WI38 (cell line): ENCODE data around the gene MBD3L3.
"Not testable (repeated sequence)": the region's sequence is repeated elsewhere in the genome, so short reads cannot be mapped to it uniquely, and the experiment has no call there.

ENCODE experiments used
- H3K4me3 ChIP-seq: 2 replicates; pipeline ENCODE4 v1.5.1; 2011; ENCODE audit warnings: low read depth, mild to moderate bottlenecking, control low read depth, low read length
- TF ChIP-seq, protein P1 (sequence below): IDR thresholded peaks from 2 replicates; pipeline ENCODE4 v1.5.1; 2012; ENCODE audit warnings: low read depth, mild to moderate bottlenecking, control low read depth, low read length

MBD3L3 gene

DNA sequence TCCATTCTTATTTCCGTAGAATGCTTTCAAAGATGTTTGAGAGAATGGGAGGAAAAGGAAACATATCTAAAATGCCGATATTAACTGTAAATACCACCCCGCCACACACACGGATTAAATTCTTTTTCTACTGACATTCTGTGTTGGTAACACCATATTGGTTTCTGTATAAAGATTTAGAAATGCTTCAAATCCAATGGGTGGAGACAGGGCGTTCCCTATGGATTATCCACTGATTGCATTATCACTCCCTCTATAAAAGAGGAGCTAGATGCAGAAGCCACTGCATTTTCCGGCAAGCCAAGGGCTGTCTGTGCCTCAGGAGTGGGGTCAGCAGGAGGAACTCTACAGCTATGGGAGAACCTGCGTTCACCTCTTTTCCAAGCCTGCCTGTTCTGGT lies 9.5 kb downstream of the MBD3L3 start, which contains the start of gene MBD3L2:
TSS of gene MBD3L2 (plus strand) at position 301 of the 400 bp plus-strand sequence. CDS start at position 354, 53 bp downstream.
- H3K4me3 ChIP-seq, result not testable (repeated sequence)

DNA sequence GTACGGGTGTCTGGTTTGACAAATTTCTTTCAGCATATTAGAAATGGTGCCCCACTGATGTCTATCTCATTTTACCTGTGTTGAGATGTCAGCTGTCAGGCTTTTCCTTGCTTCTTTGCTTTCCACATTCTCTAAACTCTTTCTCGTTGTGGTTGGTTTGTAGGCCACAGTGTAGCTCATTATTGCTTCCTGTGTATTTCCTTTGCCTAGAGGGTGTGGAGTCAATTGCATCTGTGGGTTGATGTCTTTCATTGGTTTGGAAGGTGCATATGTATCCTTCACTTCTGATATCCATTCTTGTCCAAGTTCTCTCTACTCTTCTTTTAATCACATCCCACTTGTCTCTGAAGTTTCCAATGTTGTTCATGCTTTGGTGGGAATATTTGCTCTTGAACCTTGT lies 16.9 kb downstream of the MBD3L3 start:
- H3K4me3 ChIP-seq, result not testable (repeated sequence)

DNA sequence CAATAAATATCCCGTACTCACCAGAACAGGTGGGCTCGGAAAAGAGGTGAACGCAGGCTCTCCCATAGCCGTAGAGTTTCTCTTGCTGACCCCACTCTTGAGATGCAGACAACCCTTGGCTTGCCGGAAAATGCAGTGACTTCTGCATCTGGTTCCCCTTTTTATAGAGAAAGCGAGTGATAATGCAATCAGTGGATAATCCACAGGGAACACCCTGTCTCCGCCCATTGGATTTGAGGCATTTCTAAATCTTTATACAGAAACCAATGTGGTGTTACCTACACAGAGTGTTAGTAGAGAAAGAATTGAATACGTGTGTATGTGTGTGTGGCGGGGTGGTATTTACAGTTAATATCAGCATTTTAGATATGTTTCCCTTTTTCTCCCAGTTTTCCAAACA lies 18.4 kb downstream of the MBD3L3 start, which contains the start of gene MBD3L4:
TSS of gene MBD3L4 (minus strand) at position 101 of the 400 bp plus-strand sequence. CDS start at position 66, 35 bp downstream.
- H3K4me3 ChIP-seq, result not testable (repeated sequence)

DNA sequence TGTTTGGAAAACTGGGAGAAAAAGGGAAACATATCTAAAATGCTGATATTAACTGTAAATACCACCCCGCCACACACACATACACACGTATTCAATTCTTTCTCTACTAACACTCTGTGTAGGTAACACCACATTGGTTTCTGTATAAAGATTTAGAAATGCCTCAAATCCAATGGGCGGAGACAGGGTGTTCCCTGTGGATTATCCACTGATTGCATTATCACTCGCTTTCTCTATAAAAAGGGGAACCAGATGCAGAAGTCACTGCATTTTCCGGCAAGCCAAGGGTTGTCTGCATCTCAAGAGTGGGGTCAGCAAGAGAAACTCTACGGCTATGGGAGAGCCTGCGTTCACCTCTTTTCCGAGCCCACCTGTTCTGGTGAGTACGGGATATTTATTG lies 28.2 kb downstream of the MBD3L3 start, which contains the start of gene MBD3L5:
TSS of gene MBD3L5 (plus strand) at position 301 of the 400 bp plus-strand sequence. CDS start at position 335, 34 bp downstream.
- not testable (repeated sequence) for H3K4me3 ChIP-seq

DNA sequence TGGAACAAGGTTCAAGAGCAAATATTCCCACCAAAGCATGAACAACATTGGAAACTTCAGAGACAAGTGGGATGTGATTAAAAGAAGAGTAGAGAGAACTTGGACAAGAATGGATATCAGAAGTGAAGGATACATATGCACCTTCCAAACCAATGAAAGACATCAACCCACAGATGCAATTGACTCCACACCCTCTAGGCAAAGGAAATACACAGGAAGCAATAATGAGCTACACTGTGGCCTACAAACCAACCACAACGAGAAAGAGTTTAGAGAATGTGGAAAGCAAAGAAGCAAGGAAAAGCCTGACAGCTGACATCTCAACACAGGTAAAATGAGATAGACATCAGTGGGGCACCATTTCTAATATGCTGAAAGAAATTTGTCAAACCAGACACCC lies 29.7 kb downstream of the MBD3L3 start:
- not testable (repeated sequence) for H3K4me3 ChIP-seq

DNA sequence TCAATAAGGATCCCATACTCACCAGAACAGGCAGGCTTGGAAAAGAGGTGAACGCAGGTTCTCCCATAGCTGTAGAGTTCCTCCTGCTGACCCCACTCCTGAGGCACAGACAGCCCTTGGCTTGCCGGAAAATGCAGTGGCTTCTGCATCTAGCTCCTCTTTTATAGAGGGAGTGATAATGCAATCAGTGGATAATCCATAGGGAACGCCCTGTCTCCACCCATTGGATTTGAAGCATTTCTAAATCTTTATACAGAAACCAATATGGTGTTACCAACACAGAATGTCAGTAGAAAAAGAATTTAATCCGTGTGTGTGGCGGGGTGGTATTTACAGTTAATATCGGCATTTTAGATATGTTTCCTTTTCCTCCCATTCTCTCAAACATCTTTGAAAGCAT lies 37.1 kb downstream of the MBD3L3 start, which contains the start of gene MBD3L2B:
TSS of gene MBD3L2B (minus strand) at position 101 of the 400 bp plus-strand sequence. CDS start at position 67, 34 bp downstream.
- not testable (repeated sequence) for H3K4me3 ChIP-seq

DNA sequence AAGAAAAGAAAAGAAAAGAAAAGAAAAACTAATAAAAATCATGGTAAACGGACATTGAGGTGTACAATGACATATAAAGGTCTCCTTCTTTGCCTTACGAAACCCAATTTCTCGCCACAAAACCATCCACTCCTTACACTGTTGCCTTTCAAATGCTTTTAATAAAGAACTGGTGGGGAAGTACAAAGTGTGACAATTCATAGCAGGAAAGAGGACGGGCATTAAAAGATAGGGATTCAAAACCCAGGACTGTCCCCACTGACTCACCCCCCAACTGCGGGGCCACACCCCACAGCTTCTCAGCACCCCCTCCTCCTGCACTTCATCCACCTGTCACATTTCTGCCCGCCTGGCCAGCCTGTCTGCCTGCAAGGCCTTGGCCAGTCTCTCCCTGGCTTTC lies 39.6 kb downstream of the MBD3L3 start:
- H3K4me3 ChIP-seq, result no peak overlapping the region
- TF ChIP-seq, protein P1, sequence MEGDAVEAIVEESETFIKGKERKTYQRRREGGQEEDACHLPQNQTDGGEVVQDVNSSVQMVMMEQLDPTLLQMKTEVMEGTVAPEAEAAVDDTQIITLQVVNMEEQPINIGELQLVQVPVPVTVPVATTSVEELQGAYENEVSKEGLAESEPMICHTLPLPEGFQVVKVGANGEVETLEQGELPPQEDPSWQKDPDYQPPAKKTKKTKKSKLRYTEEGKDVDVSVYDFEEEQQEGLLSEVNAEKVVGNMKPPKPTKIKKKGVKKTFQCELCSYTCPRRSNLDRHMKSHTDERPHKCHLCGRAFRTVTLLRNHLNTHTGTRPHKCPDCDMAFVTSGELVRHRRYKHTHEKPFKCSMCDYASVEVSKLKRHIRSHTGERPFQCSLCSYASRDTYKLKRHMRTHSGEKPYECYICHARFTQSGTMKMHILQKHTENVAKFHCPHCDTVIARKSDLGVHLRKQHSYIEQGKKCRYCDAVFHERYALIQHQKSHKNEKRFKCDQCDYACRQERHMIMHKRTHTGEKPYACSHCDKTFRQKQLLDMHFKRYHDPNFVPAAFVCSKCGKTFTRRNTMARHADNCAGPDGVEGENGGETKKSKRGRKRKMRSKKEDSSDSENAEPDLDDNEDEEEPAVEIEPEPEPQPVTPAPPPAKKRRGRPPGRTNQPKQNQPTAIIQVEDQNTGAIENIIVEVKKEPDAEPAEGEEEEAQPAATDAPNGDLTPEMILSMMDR, result no peak

DNA sequence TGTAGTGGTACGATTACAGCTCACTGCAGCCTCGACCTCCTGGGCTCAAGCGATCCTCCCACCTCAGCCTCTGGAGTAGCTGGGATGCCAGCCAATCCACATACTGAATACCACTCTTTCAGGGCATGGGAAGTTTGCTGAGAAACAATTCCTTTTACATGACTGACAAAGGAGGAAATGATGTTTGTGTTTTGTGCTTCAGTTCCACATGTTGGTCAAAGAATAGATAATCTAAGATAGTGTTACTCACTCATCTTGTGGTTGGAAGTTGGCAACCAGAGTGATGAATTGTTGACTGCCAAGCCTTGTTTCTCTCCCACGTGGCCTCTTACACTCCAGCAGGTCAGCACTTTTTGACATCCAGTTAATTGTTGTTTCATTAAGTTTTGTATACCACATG lies 44.8 kb downstream of the MBD3L3 start:
- H3K4me3 ChIP-seq, result no peak overlapping the region
- TF ChIP-seq, protein P1, result no peak

DNA sequence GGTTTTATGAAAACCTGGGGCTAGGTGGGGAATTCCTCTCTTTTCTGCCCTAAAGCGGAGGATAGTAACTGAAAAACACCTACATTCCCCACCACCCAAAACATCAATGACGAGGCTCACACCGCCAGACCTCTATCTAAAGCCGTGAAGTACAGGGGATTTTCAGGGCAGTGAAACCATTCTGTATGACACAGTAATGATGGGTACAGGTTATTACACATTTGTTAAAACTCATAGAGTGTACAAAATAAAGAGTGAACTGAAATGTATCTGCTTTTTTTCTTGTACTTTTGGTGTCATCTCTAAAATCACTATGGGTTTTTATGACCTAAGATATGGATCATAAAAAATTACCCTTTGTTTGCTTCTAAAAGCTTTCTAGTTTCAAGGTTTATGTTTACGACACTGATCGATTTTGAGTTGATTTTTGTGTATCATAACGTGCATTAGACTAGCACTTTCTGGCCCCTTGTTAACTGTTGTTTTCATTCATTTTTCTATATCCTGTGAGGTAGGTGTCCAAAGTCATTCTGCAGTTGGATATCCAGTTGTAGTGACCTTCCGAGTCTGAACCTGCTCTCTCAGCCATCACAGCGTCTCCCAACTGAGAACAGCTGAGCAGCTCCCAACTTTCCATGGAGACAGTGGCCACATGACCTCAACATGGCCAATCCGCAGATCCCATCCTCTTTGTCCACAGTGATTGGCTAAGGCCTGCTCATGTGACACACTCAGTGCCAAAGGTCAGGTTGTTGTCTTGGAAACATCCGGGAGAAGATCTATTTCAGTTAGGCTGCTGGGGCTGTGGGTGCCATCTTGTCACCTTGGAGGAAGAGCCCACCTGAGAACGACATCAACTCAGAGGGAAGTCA lies 47.5 kb downstream of the MBD3L3 start:
- H3K4me3 ChIP-seq, result no peak overlapping the region
- TF ChIP-seq, protein P1, result no peak

DNA sequence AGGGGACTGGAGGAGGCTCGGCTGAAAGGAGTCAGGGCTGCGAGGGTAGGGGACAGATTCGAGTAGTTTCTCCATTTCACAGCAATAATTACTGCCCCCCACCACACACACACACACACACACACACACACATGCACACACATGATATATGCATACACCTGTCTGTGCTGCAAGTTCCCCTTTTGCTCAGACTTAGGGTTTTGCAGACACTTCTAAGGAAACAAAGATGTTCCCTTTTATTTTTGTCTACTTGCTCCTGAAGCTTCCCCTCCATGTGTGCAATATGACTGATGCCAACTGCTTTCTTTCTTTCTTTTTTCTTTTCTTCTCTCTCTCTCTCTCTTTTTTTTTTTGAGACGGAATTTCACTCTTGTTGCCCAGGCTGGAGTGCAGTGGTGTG lies 50.6 kb downstream of the MBD3L3 start:
- no peak overlapping the region for H3K4me3 ChIP-seq
- TF ChIP-seq, protein P1, result no peak
